ENCODE measurements around the gene NDRG3.

DNA sequence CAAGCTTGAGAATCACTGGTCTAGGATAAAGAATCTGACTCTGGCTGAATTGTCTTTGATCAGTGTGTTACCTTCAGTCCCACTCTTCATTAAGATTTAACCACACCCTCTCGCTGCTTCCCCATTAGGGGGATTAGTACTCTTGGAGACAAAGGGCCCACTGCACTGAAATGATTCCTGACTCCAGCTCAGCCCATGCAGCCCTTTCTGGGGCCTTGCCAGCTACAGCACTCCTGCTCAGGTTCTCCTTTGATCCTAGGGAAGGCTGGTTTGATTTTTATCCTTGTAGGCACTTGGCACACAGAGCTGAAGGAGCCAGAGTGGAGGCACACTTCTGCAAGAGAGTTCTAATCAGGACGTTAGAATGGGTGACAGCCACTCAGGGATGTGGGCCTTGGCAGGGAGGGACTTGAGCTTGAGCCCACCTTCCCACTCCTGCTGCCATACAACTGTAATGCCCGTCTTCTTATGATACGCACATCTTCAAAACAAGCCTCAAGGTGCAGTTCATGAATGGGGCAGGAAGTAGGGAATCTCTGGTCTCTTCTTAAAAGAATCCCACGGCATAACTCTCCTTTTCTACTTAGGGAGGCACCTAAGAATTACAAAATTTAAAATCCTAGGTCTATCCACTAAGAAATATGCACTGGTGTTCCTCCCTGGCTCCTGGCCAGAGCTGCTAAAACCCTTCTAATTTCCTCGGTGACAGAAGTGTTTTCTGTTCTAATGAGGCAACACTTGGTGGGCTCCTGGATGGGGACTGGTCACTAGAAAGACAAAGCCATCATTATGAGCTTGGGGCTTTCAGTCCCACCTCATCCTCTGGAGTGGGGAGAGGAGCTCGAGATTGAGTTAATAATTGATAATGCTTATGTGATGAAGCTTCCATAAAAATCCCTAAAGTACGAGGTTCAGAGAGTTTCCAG, 98.4 kb downstream of the NDRG3 start:
- TF ChIP-seq, protein P1, sequence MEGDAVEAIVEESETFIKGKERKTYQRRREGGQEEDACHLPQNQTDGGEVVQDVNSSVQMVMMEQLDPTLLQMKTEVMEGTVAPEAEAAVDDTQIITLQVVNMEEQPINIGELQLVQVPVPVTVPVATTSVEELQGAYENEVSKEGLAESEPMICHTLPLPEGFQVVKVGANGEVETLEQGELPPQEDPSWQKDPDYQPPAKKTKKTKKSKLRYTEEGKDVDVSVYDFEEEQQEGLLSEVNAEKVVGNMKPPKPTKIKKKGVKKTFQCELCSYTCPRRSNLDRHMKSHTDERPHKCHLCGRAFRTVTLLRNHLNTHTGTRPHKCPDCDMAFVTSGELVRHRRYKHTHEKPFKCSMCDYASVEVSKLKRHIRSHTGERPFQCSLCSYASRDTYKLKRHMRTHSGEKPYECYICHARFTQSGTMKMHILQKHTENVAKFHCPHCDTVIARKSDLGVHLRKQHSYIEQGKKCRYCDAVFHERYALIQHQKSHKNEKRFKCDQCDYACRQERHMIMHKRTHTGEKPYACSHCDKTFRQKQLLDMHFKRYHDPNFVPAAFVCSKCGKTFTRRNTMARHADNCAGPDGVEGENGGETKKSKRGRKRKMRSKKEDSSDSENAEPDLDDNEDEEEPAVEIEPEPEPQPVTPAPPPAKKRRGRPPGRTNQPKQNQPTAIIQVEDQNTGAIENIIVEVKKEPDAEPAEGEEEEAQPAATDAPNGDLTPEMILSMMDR (conservative IDR thresholded peaks at IDR 0.05; ENCODE audit: low read length): no peak
- no peak for TF ChIP-seq EZH2phosphoT487 (IDR thresholded peaks at IDR 0.05; ENCODE audit: borderline replicate concordance, low read depth, low read length)
